ENCODE measurements around the gene CDK18.

CDK18 gene

GRCh38 chr1:205581321-205581980 is 77.0 kb downstream of the CDK18 start:
- DNase-seq (ENCODE audit: low read depth, low spot score): no peak
- no peaks in the 10 kb centered on the region for H3K9me3 ChIP-seq (ENCODE audit: insufficient read depth, low read length)
- no peak for TF ChIP-seq YY1 (IDR thresholded peaks at IDR 0.05; ENCODE audit: insufficient read depth, insufficient read length)
- no peak for TF ChIP-seq ZNF274 (IDR thresholded peaks at IDR 0.05; ENCODE audit: low read depth, low read length)
- TF ChIP-seq SUZ12 (IDR thresholded peaks at IDR 0.05; ENCODE audit: extremely low read depth, insufficient read depth, insufficient read length): no peak
- peaks cover 45% of the 10 kb centered on the region for H3K4me1 ChIP-seq (ENCODE audit: insufficient read depth, insufficient read length)
- H3K9ac ChIP-seq (ENCODE audit: insufficient read length, low read depth): no peak overlapping the region
- no peak overlapping the region for H3K4me3 ChIP-seq (ENCODE audit: insufficient read length, low read depth)
- H3K27me3 ChIP-seq (ENCODE audit: insufficient read depth, insufficient read length): peaks cover 23% of the 10 kb centered on the region
- no peaks in the 10 kb centered on the region for H3K36me3 ChIP-seq (ENCODE audit: insufficient read depth, insufficient read length, low read length)

- peaks cover 18% of the 10 kb centered on the region for H3K27me3 ChIP-seq (ENCODE audit: insufficient read depth, insufficient read length)
- no peaks in the 10 kb centered on the region for H3K9me3 ChIP-seq (ENCODE audit: insufficient read depth, low read length)
- H3K36me3 ChIP-seq (ENCODE audit: insufficient read depth, insufficient read length, low read length): no peaks in the 10 kb centered on the region
- peaks cover 41% of the 10 kb centered on the region for H3K4me1 ChIP-seq (ENCODE audit: insufficient read depth, insufficient read length)
- no peak overlapping the region for H3K4me3 ChIP-seq (ENCODE audit: insufficient read length, low read depth)
- no peak for DNase-seq (ENCODE audit: low read depth, low spot score)
- TF ChIP-seq SUZ12 (IDR thresholded peaks at IDR 0.05; ENCODE audit: extremely low read depth, insufficient read depth, insufficient read length): no peak
- no peak for TF ChIP-seq ZNF274 (IDR thresholded peaks at IDR 0.05; ENCODE audit: low read depth, low read length)
- TF ChIP-seq YY1 (IDR thresholded peaks at IDR 0.05; ENCODE audit: insufficient read depth, insufficient read length): no peak
- H3K9ac ChIP-seq (ENCODE audit: insufficient read length, low read depth): no peak overlapping the region
Measured at GRCh38 chr1:205582046-205582445, 77.6 kb downstream of the CDK18 start.

All from NT2/D1 (cell line).